ENCODE measurements around the gene PHF23.

DNA sequence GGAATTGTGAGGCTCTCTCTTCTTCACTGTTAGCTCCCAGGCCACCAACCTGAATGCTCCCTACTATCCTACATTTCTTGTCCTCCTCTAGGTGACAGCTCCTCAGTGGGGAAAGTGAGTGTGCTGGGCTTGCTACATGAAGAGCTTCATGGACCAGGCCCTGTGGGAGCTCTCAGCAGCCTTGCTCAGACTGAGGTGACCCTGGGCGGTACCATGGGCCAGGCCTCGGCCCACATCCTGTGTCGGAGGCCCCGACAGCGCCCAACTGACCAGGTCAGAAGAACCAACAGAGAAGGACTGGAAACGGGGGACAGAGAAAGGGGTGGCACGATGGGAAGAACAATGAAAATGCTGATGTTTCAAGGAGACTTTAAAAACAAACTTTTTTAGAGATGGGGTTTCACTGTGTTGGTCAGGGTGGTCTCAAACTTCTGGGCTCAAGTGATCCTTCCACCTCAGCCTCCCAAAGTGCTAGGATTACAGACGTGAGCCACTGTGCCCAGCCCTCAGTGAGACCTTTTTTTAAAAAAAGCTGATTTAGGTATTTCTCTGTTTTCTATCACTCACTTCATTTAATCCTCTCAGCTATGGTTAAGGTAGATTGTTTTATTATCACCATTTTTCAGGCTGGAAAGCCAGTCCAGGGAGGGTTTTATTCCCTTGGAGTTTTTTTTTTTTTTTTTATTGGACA lies 17.7 kb upstream of the PHF23 start:
- TF ChIP-seq, protein P1, sequence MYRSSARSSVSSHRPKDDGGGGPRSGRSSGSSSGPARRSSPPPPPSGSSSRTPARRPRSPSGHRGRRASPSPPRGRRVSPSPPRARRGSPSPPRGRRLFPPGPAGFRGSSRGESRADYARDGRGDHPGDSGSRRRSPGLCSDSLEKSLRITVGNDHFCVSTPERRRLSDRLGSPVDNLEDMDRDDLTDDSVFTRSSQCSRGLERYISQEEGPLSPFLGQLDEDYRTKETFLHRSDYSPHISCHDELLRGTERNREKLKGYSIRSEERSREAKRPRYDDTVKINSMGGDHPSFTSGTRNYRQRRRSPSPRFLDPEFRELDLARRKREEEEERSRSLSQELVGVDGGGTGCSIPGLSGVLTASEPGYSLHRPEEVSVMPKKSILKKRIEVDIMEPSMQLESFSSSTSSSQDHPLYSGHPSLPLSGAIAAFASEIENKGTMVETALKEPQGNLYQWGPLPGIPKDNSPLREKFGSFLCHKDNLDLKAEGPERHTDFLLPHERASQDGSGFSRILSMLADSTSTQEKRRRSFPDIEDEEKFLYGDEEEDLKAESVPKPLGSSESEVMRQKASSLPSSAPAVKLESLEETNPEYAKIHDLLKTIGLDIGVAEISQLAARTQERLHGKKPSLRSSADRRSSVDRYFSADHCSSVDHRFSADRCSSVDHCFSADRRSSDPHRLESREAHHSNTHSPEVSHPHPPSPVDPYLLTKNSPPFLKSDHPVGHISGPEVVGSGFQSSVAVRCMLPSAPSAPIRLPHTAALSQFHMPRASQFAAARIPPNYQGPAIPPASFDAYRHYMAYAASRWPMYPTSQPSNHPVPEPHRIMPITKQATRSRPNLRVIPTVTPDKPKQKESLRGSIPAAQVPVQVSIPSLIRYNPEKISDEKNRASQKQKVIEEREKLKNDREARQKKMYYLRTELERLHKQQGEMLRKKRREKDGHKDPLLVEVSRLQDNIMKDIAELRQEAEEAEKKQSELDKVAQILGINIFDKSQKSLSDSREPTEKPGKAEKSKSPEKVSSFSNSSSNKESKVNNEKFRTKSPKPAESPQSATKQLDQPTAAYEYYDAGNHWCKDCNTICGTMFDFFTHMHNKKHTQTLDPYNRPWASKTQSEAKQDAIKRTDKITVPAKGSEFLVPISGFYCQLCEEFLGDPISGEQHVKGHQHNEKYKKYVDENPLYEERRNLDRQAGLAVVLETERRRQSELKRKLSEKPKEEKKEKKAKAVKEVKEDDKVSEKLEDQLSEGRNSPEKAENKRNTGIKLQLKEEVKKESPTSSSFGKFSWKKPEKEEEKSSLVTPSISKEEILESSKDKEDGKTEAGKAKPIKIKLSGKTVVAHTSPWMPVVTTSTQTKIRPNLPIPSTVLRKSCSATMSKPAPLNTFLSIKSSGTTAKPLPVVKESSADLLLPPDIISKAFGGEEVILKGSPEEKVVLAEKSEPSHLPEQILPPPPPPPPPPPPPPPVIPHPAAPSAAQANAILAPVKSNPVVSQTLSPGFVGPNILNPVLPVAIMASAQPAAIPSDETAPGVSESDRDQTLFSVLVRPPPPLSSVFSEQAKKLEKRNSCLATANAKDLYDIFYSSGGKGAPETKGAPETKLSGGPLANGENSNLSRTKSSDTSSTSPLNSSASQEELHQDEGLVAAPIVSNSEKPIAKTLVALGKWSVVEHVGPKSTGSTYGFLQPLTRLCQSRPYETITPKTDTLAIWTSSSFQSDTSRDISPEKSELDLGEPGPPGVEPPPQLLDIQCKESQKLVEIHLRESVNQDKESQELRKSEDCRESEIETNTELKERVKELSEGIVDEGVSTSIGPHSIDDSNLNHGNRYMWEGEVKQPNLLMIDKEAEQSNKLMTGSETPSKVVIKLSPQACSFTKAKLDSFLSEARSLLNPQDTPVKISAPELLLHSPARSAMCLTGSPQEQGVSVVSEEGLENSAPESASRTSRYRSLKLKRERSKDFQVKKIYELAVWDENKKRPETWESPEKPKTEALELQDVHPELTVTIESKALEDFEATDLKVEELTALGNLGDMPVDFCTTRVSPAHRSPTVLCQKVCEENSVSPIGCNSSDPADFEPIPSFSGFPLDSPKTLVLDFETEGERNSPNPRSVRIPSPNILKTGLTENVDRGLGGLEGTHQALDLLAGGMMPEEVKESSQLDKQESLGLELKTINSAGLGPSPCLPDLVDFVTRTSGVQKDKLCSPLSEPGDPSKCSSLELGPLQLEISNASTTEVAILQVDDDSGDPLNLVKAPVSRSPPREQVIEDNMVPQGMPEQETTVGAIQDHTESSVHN (IDR thresholded peaks at IDR 0.05; ENCODE audit: borderline replicate concordance in 1 of 2, low read depth in 1 of 2): no peak
- TF ChIP-seq FUS (optimal IDR thresholded peaks at IDR 0.05; ENCODE audit: low read depth, low read length): no peak
- TF ChIP-seq CTCF (IDR thresholded peaks at IDR 0.05 in 2 of 3, conservative IDR thresholded peaks at IDR 0.05 in 1 of 3; ENCODE audit: insufficient read depth in 2 of 3, low read depth in 1 of 3, low read length in 3 of 3): no peak
- TF ChIP-seq YY1 (IDR thresholded peaks at IDR 0.05; ENCODE audit: borderline replicate concordance in 1 of 3, control insufficient read depth in 1 of 3, extremely low read depth in 1 of 3, insufficient read depth in 3 of 3, insufficient read length in 1 of 3, insufficient replicate concordance in 2 of 3, low read depth in 1 of 3, low read length in 2 of 3): no peak
- TF ChIP-seq CBX3 (IDR thresholded peaks at IDR 0.05; ENCODE audit: borderline replicate concordance in 1 of 2, low read length in 2 of 2): no peak
- TF ChIP-seq EZH2 (IDR thresholded peaks at IDR 0.05; ENCODE audit: borderline replicate concordance, low read depth, low read length): no peak
- TF ChIP-seq, protein P2, sequence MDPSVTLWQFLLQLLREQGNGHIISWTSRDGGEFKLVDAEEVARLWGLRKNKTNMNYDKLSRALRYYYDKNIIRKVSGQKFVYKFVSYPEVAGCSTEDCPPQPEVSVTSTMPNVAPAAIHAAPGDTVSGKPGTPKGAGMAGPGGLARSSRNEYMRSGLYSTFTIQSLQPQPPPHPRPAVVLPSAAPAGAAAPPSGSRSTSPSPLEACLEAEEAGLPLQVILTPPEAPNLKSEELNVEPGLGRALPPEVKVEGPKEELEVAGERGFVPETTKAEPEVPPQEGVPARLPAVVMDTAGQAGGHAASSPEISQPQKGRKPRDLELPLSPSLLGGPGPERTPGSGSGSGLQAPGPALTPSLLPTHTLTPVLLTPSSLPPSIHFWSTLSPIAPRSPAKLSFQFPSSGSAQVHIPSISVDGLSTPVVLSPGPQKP (CRISPR knock-in tag; IDR thresholded peaks at IDR 0.05): no peak
- TF ChIP-seq, protein P3, sequence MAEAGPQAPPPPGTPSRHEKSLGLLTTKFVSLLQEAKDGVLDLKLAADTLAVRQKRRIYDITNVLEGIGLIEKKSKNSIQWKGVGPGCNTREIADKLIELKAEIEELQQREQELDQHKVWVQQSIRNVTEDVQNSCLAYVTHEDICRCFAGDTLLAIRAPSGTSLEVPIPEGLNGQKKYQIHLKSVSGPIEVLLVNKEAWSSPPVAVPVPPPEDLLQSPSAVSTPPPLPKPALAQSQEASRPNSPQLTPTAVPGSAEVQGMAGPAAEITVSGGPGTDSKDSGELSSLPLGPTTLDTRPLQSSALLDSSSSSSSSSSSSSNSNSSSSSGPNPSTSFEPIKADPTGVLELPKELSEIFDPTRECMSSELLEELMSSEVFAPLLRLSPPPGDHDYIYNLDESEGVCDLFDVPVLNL (CRISPR knock-in tag; IDR thresholded peaks at IDR 0.05; ENCODE audit: low read depth): no peak
- TF ChIP-seq MAX (CRISPR knock-in tag; IDR thresholded peaks at IDR 0.05): no peak
- TF ChIP-seq, protein P4, sequence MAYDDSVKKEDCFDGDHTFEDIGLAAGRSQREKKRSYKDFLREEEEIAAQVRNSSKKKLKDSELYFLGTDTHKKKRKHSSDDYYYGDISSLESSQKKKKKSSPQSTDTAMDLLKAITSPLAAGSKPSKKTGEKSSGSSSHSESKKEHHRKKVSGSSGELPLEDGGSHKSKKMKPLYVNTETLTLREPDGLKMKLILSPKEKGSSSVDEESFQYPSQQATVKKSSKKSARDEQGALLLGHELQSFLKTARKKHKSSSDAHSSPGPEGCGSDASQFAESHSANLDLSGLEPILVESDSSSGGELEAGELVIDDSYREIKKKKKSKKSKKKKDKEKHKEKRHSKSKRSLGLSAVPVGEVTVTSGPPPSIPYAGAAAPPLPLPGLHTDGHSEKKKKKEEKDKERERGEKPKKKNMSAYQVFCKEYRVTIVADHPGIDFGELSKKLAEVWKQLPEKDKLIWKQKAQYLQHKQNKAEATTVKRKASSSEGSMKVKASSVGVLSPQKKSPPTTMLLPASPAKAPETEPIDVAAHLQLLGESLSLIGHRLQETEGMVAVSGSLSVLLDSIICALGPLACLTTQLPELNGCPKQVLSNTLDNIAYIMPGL (CRISPR knock-in tag; IDR thresholded peaks at IDR 0.05): no peak
- no peak for TF ChIP-seq PTBP1 (IDR thresholded peaks at IDR 0.05; ENCODE audit: low read depth, low read length)
- TF ChIP-seq SMC3 (conservative IDR thresholded peaks at IDR 0.05; ENCODE audit: insufficient read depth, low read depth, low read length): no peak
- TF ChIP-seq TEAD4 (IDR thresholded peaks at IDR 0.05; ENCODE audit: low read length): no peak
- TF ChIP-seq TEAD4 (CRISPR knock-in tag; IDR thresholded peaks at IDR 0.05; ENCODE audit: borderline replicate concordance): no peak
- TF ChIP-seq PCBP1 (IDR thresholded peaks at IDR 0.05; ENCODE audit: low read depth, low read length, poor library complexity, severe bottlenecking): no peak

Data from K562 (cell line).